ENCODE data around the gene CNTNAP2.

- TF ChIP-seq CTCF (IDR thresholded peaks at IDR 0.05) = no peak
- TF ChIP-seq POLR2A (IDR thresholded peaks at IDR 0.05) = no peak
Observed at GRCh38 chr7:148379677-148380076, 2263.1 kb downstream of the CNTNAP2 start.

All from lower leg skin (tissue), 3 donors.